D721Med (cell line): ENCODE data around the gene ATP4A.

Experiments
- DNase-seq: peaks from one replicate; pipeline ENCODE4 v3.0.0; 2011; ENCODE audit warnings: low spot score; ENCODE audit not compliant: insufficient read length
- FAIRE-seq: peaks from 2 replicates; lab custom pipeline; 2011; peaks lifted over from hg19 to GRCh38; lab: Jason Lieb, UNC
- CTCF ChIP-seq: IDR thresholded peaks from 2 replicates; pipeline ENCODE4 v1.5.1; 2012; ENCODE audit warnings: mild to moderate bottlenecking, control low read depth; ENCODE audit not compliant: insufficient read depth; ENCODE audit errors: missing control alignments

ATP4A gene

GRCh38 chr19:35529241-35530218, 33.9 kb downstream of the ATP4A start:
- no peak for TF ChIP-seq CTCF
- DNase-seq (no peak), FAIRE-seq (no peak)

GRCh38 chr19:35528218-35529038, 35.0 kb downstream of the ATP4A start, which contains the start of gene SBSN:
Gene SBSN (minus strand): TSS chr19:35528311. CDS start chr19:35528281, 30 bp downstream.
- FAIRE-seq: no peak
- DNase-seq: no peak
- no peak for TF ChIP-seq CTCF

- no peak for TF ChIP-seq CTCF
- FAIRE-seq (no peak), DNase-seq (no peak)
These were observed 37.6 kb downstream of the ATP4A start for GRCh38 chr19:35525873-35526272.

- no peak for TF ChIP-seq CTCF
- FAIRE-seq: no peak
- no peak for DNase-seq
These were observed 39.1 kb downstream of the ATP4A start for GRCh38 chr19:35524181-35524837.

- TF ChIP-seq CTCF: no peak
- DNase-seq (no peak), FAIRE-seq (no peak)
These were observed 40.6 kb downstream of the ATP4A start for GRCh38 chr19:35522745-35523327.

GRCh38 chr19:35521124-35521743, 42.2 kb downstream of the ATP4A start:
- no peak for DNase-seq
- no peak for FAIRE-seq
- TF ChIP-seq CTCF: no peak
